ENCODE results near the gene MED28.

The MED28 gene

GRCh38 chr4:17682222-17682566 lies 67.8 kb downstream of the MED28 start:
- H3K27ac ChIP-seq (ENCODE audit: low read depth, low read length): no peak overlapping the region
- no peaks in the 10 kb centered on the region for H3K4me1 ChIP-seq (ENCODE audit: control insufficient read depth, insufficient read depth, low read length)
- H3K9ac ChIP-seq (ENCODE audit: low read length): no peak overlapping the region
- no peaks in the 10 kb centered on the region for H3K27me3 ChIP-seq (ENCODE audit: control insufficient read depth, insufficient read depth, low read length)
- H3K36me3 ChIP-seq (ENCODE audit: control insufficient read depth, insufficient read depth, low read length): no peaks in the 10 kb centered on the region
- H3K4me3 ChIP-seq (ENCODE audit: low read length): no peak overlapping the region
